Cardiac fibroblast (primary cell): ENCODE measurements around the gene FOXI1.
"Not testable (repeated sequence)": the region's sequence is repeated elsewhere in the genome, so short reads cannot be mapped to it uniquely, and the experiment has no call there.

Experiments used
- DNase-seq, 2 donors: peaks; one replicate each; pipeline versions ENCODE4 v3.0.0 to v3.0.0-alpha.2; 2010; ENCODE audit warnings: low read depth in 2 of 2
- H3K4me3 ChIP-seq, 2 donors: replicated peaks in 1 of 2; 1 replicate in 1 of 2; 2 replicates in 1 of 2; pipeline ENCODE4 v1.5.1; 2011; ENCODE audit warnings: low read depth in 2 of 2, low read length in 2 of 2, mild to moderate bottlenecking in 2 of 2, moderate library complexity in 1 of 2
- CTCF ChIP-seq: IDR thresholded peaks from one replicate; pipeline ENCODE4 v1.5.1; 2011; ENCODE audit warnings: low read depth, mild to moderate bottlenecking, low read length, inconsistent platforms

FOXI1 gene

GRCh38 chr5:170087168-170087817 is 18.4 kb upstream of the FOXI1 start:
- H3K4me3 ChIP-seq, result no peak overlapping the region
- no peak for TF ChIP-seq CTCF
- no peak for DNase-seq

- no peak overlapping the region for H3K4me3 ChIP-seq
- no peak for DNase-seq
- no peak for TF ChIP-seq CTCF
These were observed 13.1 kb upstream of the FOXI1 start for GRCh38 chr5:170092455-170093101.

GRCh38 chr5:170094329-170094728 is 11.4 kb upstream of the FOXI1 start:
- DNase-seq, H3K4me3 ChIP-seq: not testable (repeated sequence)

- H3K4me3 ChIP-seq, result no peak overlapping the region
- DNase-seq, result no peak
- no peak for TF ChIP-seq CTCF
These were observed 10.1 kb upstream of the FOXI1 start for GRCh38 chr5:170095646-170096045.

- TF ChIP-seq CTCF, result no peak
- DNase-seq, result no peak
- no peak overlapping the region for H3K4me3 ChIP-seq
These were observed 7.8 kb upstream of the FOXI1 start for GRCh38 chr5:170097934-170098333.

GRCh38 chr5:170100066-170100943 is 5.4 kb upstream of the FOXI1 start:
- H3K4me3 ChIP-seq, result no peak overlapping the region
- peak; percentile 62 for TF ChIP-seq CTCF
- peak; percentile 88 to 89 for DNase-seq

GRCh38 chr5:170103447-170103846 is 2.2 kb upstream of the FOXI1 start:
- no peak for TF ChIP-seq CTCF
- no peak for DNase-seq
- H3K4me3 ChIP-seq, result no peak overlapping the region
